Stimulated activated CD8-positive, alpha-beta memory T cell treated with anti-CD3 and anti-CD28 coated beads, Interleukin-4, amount 100 ng/mL, for 24 hours (primary cell): ENCODE measurements around the gene AHR.

Experiments
- DNase-seq: peaks from one replicate; pipeline ENCODE4 v3.0.0-alpha.2; 2020; ENCODE audit warnings: low read depth

AHR gene

GRCh38 chr7:17304926-17305325, 6.5 kb downstream of the AHR start:
- DNase-seq = no peak

- no peak for DNase-seq
These were observed 7.1 kb downstream of the AHR start for GRCh38 chr7:17305387-17306171.

GRCh38 chr7:17307000-17307399, 8.5 kb downstream of the AHR start:
- no peak for DNase-seq

- DNase-seq = no peak
These were observed 9.1 kb downstream of the AHR start for GRCh38 chr7:17307558-17307957.

GRCh38 chr7:17307969-17308648, 9.7 kb downstream of the AHR start:
- DNase-seq = no peak

GRCh38 chr7:17311194-17311593, 12.7 kb downstream of the AHR start:
- no peak for DNase-seq

GRCh38 chr7:17311952-17312351, 13.5 kb downstream of the AHR start:
- DNase-seq = no peak

- DNase-seq = no peak
These were observed 14.2 kb downstream of the AHR start for GRCh38 chr7:17312641-17313040.

- DNase-seq = no peak
These were observed 14.7 kb downstream of the AHR start for GRCh38 chr7:17313194-17313593.

GRCh38 chr7:17315974-17316373, 17.5 kb downstream of the AHR start:
- no peak for DNase-seq

- no peak for DNase-seq
These were observed 19.7 kb downstream of the AHR start for GRCh38 chr7:17318146-17318545.

GRCh38 chr7:17319164-17320101, 21.0 kb downstream of the AHR start:
- DNase-seq = no peak

- no peak for DNase-seq
These were observed 21.6 kb downstream of the AHR start for GRCh38 chr7:17320102-17320497.

- DNase-seq = no peak
These were observed 22.2 kb downstream of the AHR start for GRCh38 chr7:17320657-17321056.

GRCh38 chr7:17325364-17325763, 26.9 kb downstream of the AHR start:
- DNase-seq = no peak

GRCh38 chr7:17326378-17326777, 27.9 kb downstream of the AHR start:
- no peak for DNase-seq

GRCh38 chr7:17328641-17329040, 30.2 kb downstream of the AHR start:
- no peak for DNase-seq

- no peak for DNase-seq
These were observed 31.0 kb downstream of the AHR start for GRCh38 chr7:17329440-17329839.

- DNase-seq = no peak
These were observed 33.5 kb downstream of the AHR start for GRCh38 chr7:17331891-17332501.

- no peak for DNase-seq
These were observed 34.8 kb downstream of the AHR start for GRCh38 chr7:17333221-17333620.

GRCh38 chr7:17336168-17336567, 37.7 kb downstream of the AHR start:
- no peak for DNase-seq

- no peak for DNase-seq
These were observed 40.7 kb downstream of the AHR start for GRCh38 chr7:17339139-17339538.
